ENCODE results near the gene PPP1R13B.

DNA sequence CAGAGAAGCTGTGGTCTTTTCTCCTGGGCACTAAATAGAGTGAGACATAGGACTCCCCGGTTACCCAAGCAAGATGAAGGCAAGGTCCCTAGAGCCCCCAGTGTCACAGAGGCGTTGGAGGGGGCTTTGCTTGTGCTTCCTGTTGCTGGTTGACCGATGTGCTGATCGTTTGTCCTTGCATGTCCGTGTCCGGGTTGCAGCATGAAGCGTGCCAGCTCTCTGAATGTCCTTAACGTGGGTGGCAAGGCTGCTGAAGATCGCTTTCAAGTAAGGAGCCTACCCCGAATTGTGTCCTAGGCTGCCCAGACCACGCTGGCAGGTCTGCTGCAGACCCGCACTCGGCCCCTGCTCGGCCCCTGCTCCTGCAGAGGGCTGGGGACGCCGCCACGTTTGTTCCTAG lies 155.2 kb downstream of the PPP1R13B start:
- TF ChIP-seq CTCF (IDR thresholded peaks at IDR 0.05; ENCODE audit: low read length) (no peak), EZH2 (IDR thresholded peaks at IDR 0.05; ENCODE audit: borderline replicate concordance, low read length) (no peak)
